Upper lobe of left lung (tissue), 4 donors: Measurements from ENCODE around the gene PIK3C2G.

ENCODE experiments used
- POLR2A ChIP-seq, 4 donors: fragments of 450-650 bp; IDR thresholded peaks; one replicate each; pipeline ENCODE4 v1.5.1; 2016 to 2017; ENCODE audit warnings: antibody characterized with exemption in 4 of 4, mild to moderate bottlenecking in 2 of 4
- POLR2AphosphoS5 ChIP-seq, 2 donors: sonication (generic); formaldehyde crosslinking; IDR thresholded peaks; one replicate each; pipeline ENCODE4 v1.5.1; 2017; ENCODE audit warnings: antibody characterized with exemption in 2 of 2
- TF ChIP-seq, protein P1 (sequence below), 6 experiments: fragments of 450-650 bp in 4 of 6; fragments of 200-600 bp in 2 of 6; sonication (generic) in 2 of 6; IDR thresholded peaks; one replicate each; pipeline ENCODE4 v1.5.1; 2016 to 2019; ENCODE audit warnings: antibody characterized with exemption in 6 of 6

DNA sequence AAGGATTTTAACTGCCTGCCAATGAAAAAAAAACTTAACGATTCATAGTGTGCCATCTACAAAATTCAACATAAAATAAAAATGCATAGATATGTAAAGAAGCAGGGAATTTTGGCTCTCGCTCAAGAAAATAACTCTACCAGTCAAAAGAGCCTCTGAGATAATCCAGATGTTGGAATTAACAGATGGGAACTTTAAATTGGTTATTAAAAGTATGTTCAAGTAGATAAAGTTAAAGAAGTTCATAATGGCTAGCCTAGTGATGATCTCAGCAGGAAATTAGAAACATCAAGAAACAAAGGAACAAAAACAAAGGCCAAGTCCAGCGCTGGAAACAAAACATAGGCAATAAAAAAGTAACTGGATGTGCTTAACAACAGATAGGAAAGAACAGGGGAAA lies 23.1 kb downstream of the PIK3C2G start:
- no peak for TF ChIP-seq POLR2AphosphoS5 (IDR thresholded peaks at IDR 0.05)
- TF ChIP-seq, protein P1, sequence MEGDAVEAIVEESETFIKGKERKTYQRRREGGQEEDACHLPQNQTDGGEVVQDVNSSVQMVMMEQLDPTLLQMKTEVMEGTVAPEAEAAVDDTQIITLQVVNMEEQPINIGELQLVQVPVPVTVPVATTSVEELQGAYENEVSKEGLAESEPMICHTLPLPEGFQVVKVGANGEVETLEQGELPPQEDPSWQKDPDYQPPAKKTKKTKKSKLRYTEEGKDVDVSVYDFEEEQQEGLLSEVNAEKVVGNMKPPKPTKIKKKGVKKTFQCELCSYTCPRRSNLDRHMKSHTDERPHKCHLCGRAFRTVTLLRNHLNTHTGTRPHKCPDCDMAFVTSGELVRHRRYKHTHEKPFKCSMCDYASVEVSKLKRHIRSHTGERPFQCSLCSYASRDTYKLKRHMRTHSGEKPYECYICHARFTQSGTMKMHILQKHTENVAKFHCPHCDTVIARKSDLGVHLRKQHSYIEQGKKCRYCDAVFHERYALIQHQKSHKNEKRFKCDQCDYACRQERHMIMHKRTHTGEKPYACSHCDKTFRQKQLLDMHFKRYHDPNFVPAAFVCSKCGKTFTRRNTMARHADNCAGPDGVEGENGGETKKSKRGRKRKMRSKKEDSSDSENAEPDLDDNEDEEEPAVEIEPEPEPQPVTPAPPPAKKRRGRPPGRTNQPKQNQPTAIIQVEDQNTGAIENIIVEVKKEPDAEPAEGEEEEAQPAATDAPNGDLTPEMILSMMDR (IDR thresholded peaks at IDR 0.05), result no peak
- no peak for TF ChIP-seq POLR2A (IDR thresholded peaks at IDR 0.05)
